ENCODE results near the gene NPR1. TPM values are rescaled to one million over a fixed set of nuclear protein-coding genes. Genes with fewer than 3 reads are reported as not detected.

The NPR1 gene
- total RNA-seq, 4 donors from 2014 or later: 49.1 to 220 (median 88.8) TPM

- TF ChIP-seq CTCF (IDR thresholded peaks at IDR 0.05; ENCODE audit: low read depth): no peak
Measured at GRCh38 chr1:153651771-153652170, 26.7 kb upstream of the NPR1 start.

DNA sequence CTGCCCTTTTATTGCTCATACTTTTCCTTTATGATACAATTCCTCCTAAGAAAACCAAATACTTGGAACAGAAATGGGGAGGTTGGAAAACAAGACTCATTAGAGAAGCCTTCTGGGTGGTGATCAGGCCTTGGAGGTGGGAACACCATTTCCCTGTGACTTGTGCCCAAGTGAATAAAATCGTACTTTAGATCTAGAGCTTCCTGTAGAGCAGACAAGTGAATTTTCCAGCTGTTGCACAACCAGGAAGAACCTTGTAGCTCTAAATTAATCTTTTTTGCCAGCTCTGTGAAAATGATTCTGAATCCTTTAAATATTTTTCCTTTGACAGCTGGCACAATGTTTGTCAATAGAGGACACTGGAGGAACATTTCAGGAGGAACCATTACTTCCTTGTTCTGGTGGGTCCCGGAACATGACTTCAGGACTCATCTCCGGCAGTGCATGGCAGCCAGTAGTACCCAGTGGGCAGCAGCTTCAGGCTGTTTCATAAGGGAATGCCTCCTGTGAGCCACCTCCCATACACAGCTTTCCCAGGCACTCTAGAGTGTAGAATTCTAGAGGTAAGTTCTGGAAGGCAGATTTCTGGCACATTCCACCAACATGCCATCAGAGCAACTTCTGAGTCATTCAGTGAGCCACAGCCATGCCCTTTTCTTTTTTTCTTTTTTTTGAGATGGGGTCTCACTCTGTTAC lies 25.5 kb upstream of the NPR1 start:
- no peak for TF ChIP-seq CTCF (IDR thresholded peaks at IDR 0.05; ENCODE audit: low read depth)

DNA sequence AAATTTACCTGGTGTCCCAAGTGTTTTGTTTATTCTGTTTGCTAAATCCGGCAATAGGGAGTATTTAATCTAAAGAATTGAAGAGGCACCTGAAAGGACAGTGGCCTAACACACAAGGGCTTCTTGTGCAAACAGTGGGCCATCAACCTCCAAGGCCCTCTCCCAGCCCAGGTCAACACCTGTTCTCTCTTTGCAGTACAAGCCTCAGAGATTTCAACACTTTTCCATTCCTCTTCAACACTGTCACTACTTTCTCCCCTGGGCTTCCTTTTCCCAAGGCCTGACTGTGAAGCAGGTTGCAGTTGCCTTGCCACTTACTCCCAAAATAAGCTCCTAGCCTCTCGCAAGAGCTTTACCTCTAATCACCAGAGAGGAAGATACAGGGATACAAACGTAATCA lies 23.2 kb upstream of the NPR1 start:
- no peak for TF ChIP-seq CTCF (IDR thresholded peaks at IDR 0.05; ENCODE audit: low read depth)

- TF ChIP-seq CTCF (IDR thresholded peaks at IDR 0.05; ENCODE audit: low read depth): no peak
Measured at GRCh38 chr1:153658400-153659174, 19.9 kb upstream of the NPR1 start, which contains the start of gene SNAPIN. Gene SNAPIN, plus strand, starts transcription at chr1:153658703. Its CDS starts 41 bp downstream, at chr1:153658744.

- TF ChIP-seq CTCF (IDR thresholded peaks at IDR 0.05; ENCODE audit: low read depth): no peak
Measured at GRCh38 chr1:153659175-153659534, 19.3 kb upstream of the NPR1 start.

- no peak for TF ChIP-seq CTCF (IDR thresholded peaks at IDR 0.05; ENCODE audit: low read depth)
Measured at GRCh38 chr1:153659656-153660055, 18.8 kb upstream of the NPR1 start.

GRCh38 chr1:153661111-153661708 lies 17.3 kb upstream of the NPR1 start:
- no peak for TF ChIP-seq CTCF (IDR thresholded peaks at IDR 0.05; ENCODE audit: low read depth)

Data from subcutaneous adipose tissue (tissue), 4 donors.